Epithelial cell of proximal tubule (primary cell): ENCODE results near the gene ZNF524. TPM values are rescaled to one million over a fixed set of nuclear protein-coding genes. Genes with fewer than 3 reads are reported as not detected.

Source experiments
- DNase-seq: peaks from one replicate; pipeline ENCODE4 v3.0.0-alpha.2; 2011; ENCODE audit warnings: low read depth
- H3K4me3 ChIP-seq: 2 replicates; pipeline ENCODE4 v1.5.1; 2011; ENCODE audit warnings: low read depth, mild to moderate bottlenecking, low read length
- total RNA-seq: library from RNA; depleted of rRNA; stranded (reverse); fragments of >200 nt; gene quantifications from 2 replicates; pipeline ENCODE4 v1.2.3, GENCODE V29; 2015
- TF ChIP-seq, protein P1 (sequence below): conservative IDR thresholded peaks from 2 replicates; pipeline ENCODE4 v1.5.1; 2012; ENCODE audit warnings: low read depth, mild to moderate bottlenecking, low read length

The ZNF524 gene
- total RNA-seq, 1 donor from 2014 or later = 18.0 TPM

GRCh38 chr19:55643003-55643886 is 43.2 kb downstream of the ZNF524 start, which contains the start of gene ZNF581:
Gene ZNF581, plus strand, starts transcription at chr19:55643649. Its CDS starts 923 bp downstream, at chr19:55644572.
- H3K4me3 ChIP-seq = peak within 1 kb of the TSS; percentile 85
- DNase-seq = no peak
- TF ChIP-seq, protein P1, sequence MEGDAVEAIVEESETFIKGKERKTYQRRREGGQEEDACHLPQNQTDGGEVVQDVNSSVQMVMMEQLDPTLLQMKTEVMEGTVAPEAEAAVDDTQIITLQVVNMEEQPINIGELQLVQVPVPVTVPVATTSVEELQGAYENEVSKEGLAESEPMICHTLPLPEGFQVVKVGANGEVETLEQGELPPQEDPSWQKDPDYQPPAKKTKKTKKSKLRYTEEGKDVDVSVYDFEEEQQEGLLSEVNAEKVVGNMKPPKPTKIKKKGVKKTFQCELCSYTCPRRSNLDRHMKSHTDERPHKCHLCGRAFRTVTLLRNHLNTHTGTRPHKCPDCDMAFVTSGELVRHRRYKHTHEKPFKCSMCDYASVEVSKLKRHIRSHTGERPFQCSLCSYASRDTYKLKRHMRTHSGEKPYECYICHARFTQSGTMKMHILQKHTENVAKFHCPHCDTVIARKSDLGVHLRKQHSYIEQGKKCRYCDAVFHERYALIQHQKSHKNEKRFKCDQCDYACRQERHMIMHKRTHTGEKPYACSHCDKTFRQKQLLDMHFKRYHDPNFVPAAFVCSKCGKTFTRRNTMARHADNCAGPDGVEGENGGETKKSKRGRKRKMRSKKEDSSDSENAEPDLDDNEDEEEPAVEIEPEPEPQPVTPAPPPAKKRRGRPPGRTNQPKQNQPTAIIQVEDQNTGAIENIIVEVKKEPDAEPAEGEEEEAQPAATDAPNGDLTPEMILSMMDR = no peak

DNA sequence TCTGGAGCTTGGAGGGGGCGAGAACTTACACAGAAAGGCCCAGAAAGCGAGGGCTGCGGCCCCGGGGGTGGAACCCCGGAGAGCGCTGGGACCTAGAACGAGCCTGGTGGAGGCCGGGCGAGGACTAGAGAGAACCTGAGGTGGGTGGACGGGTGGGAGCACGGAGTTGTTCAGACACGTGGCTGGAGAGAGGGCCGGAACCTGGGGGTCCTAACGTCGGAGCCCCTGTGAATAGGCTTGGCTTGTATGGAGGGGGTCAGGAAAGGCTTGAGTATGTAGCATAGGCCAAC is 43.7 kb downstream of the ZNF524 start:
- TF ChIP-seq, protein P1 = no peak
- peak overlapping the region; percentile 85 for H3K4me3 ChIP-seq
- DNase-seq = no peak

DNA sequence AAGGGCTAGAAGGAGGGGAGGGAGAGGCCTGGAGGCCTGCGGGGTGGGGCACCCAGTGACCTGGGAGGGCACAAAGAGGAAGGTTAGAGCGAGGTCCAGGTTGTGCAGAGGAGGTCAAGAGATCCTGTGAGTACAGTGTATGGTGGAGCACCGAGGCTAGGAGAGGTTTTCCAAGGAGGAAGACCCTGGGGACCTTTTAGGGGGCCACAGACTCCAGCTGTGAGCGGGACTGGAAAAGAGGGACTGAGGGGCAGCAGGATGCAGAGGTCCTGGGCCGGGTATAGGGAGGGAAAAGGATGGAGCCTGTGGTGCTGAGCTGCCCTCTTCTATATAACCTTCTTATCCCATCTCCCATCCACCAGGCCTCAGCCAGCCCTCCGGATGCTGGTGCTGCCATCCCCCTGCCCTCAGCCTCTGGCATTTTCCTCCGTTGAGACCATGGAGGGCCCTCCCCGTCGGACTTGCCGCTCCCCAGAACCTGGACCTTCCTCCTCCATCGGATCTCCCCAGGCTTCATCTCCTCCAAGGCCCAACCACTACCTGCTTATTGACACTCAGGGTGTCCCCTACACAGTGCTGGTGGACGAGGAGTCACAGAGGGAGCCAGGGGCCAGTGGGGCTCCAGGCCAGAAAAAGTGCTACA is 44.2 kb downstream of the ZNF524 start:
- H3K4me3 ChIP-seq = peak overlapping the region; percentile 85
- TF ChIP-seq, protein P1 = no peak
- no peak for DNase-seq

- peak overlapping the region; percentile 85 for H3K4me3 ChIP-seq
- no peak for DNase-seq
- TF ChIP-seq, protein P1 = no peak
Measured at GRCh38 chr19:55644842-55645511, 44.9 kb downstream of the ZNF524 start.

GRCh38 chr19:55645512-55645881 is 45.4 kb downstream of the ZNF524 start:
- H3K4me3 ChIP-seq = peak overlapping the region; percentile 85
- TF ChIP-seq, protein P1 = no peak
- DNase-seq = no peak

DNA sequence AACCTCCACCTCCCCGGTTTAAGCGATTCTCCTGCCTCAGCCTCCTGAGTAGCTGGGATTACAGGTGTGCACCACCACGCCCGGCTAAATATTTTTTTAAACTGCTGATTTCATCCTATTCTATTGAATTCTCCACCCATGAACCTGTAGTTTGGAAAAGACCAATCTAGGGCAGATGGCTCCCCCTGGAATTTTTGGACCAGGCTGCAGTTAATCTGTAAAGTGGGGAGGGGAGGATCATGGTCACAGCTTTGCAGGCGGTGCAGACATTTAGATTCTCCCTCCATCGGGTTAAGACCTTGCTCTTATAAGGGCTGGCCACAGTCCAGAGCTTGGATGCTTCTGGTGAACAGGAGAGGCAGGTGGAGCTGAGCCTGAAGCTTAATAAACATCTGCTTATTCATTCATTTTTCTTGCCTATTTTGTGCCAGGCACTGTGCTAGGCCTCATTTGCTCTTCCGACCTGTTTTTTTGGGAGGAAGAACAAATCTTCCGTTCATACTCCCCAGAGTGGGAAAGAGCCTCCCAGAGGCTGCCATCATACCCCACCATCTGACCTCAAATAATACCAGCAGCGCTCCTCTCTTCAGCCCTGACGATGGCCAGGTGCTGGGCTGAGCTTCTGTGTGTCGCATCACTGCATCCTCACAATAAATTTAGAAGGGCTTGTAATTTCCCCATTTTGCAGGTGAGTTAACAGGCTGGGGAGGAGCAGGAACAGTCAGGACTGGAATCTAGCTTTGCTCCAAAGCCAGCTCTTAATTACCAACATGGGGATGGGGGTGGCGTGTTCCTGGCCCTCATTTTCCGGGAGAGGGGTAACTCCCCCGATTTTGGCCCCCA is 47.0 kb downstream of the ZNF524 start:
- TF ChIP-seq, protein P1 = no peak
- H3K4me3 ChIP-seq = peak overlapping the region; percentile 88
- DNase-seq = no peak
